ENCODE data around the gene SPRR4.

Gene SPRR4

GRCh38 chr1:152970495-152970894 is at the start of gene SPRR4:
SPRR4 (plus strand) TSS chr1:152970648; CDS start chr1:152971891, 1,243 bp downstream.
- no peak within 1 kb of the TSS for H3K4me3 ChIP-seq (ENCODE audit: low read length)
- no peaks in the 10 kb centered on the region for H3K4me1 ChIP-seq (ENCODE audit: control insufficient read depth, insufficient read depth, low read length)
- H3K9ac ChIP-seq (ENCODE audit: low read length) = no peak within 1 kb of the TSS
- no peak within 1 kb of the TSS for H3K27ac ChIP-seq (ENCODE audit: low read depth, low read length)
- no peaks in the 10 kb centered on the region for H3K27me3 ChIP-seq (ENCODE audit: control insufficient read depth, insufficient read depth, low read length)
- H3K36me3 ChIP-seq (ENCODE audit: control insufficient read depth, insufficient read depth, low read length) = no peaks in the 10 kb centered on the region

GRCh38 chr1:152924191-152924590 is 46.3 kb upstream of the SPRR4 start:
- Histone ChIP-seq H3K4me1 (ENCODE audit: control insufficient read depth, insufficient read depth, low read length) (no peaks in the 10 kb centered on the region), H3K27ac (ENCODE audit: low read depth, low read length) (no peak overlapping the region), H3K4me3 (ENCODE audit: low read length) (no peak overlapping the region), H3K36me3 (ENCODE audit: control insufficient read depth, insufficient read depth, low read length) (no peaks in the 10 kb centered on the region), H3K27me3 (ENCODE audit: control insufficient read depth, insufficient read depth, low read length) (no peaks in the 10 kb centered on the region), H3K9ac (ENCODE audit: low read length) (no peak overlapping the region)

- Histone ChIP-seq H3K36me3 (ENCODE audit: control insufficient read depth, insufficient read depth, low read length) (no peaks in the 10 kb centered on the region), H3K4me3 (ENCODE audit: low read length) (no peak overlapping the region), H3K27ac (ENCODE audit: low read depth, low read length) (no peak overlapping the region), H3K9ac (ENCODE audit: low read length) (no peak overlapping the region), H3K27me3 (ENCODE audit: control insufficient read depth, insufficient read depth, low read length) (no peaks in the 10 kb centered on the region), H3K4me1 (ENCODE audit: control insufficient read depth, insufficient read depth, low read length) (no peaks in the 10 kb centered on the region)
These were observed 44.4 kb upstream of the SPRR4 start for GRCh38 chr1:152926091-152926490.

- Histone ChIP-seq H3K27ac (ENCODE audit: low read depth, low read length) (no peak overlapping the region), H3K36me3 (ENCODE audit: control insufficient read depth, insufficient read depth, low read length) (no peaks in the 10 kb centered on the region), H3K4me3 (ENCODE audit: low read length) (no peak overlapping the region), H3K4me1 (ENCODE audit: control insufficient read depth, insufficient read depth, low read length) (no peaks in the 10 kb centered on the region), H3K27me3 (ENCODE audit: control insufficient read depth, insufficient read depth, low read length) (no peaks in the 10 kb centered on the region), H3K9ac (ENCODE audit: low read length) (no peak overlapping the region)
These were observed 41.8 kb upstream of the SPRR4 start for GRCh38 chr1:152928671-152929070.

- Histone ChIP-seq H3K27ac (ENCODE audit: low read depth, low read length) (no peak overlapping the region), H3K36me3 (ENCODE audit: control insufficient read depth, insufficient read depth, low read length) (no peaks in the 10 kb centered on the region), H3K4me3 (ENCODE audit: low read length) (no peak overlapping the region), H3K27me3 (ENCODE audit: control insufficient read depth, insufficient read depth, low read length) (no peaks in the 10 kb centered on the region), H3K9ac (ENCODE audit: low read length) (no peak overlapping the region), H3K4me1 (ENCODE audit: control insufficient read depth, insufficient read depth, low read length) (no peaks in the 10 kb centered on the region)
These were observed 38.2 kb upstream of the SPRR4 start for GRCh38 chr1:152932170-152932811.

GRCh38 chr1:152933196-152933595 is 37.3 kb upstream of the SPRR4 start:
- Histone ChIP-seq H3K36me3 (ENCODE audit: control insufficient read depth, insufficient read depth, low read length) (no peaks in the 10 kb centered on the region), H3K4me3 (ENCODE audit: low read length) (no peak overlapping the region), H3K27me3 (ENCODE audit: control insufficient read depth, insufficient read depth, low read length) (no peaks in the 10 kb centered on the region), H3K9ac (ENCODE audit: low read length) (no peak overlapping the region), H3K4me1 (ENCODE audit: control insufficient read depth, insufficient read depth, low read length) (no peaks in the 10 kb centered on the region), H3K27ac (ENCODE audit: low read depth, low read length) (no peak overlapping the region)

GRCh38 chr1:152940614-152941013 is 29.8 kb upstream of the SPRR4 start:
- no peaks in the 10 kb centered on the region for H3K27me3 ChIP-seq (ENCODE audit: control insufficient read depth, insufficient read depth, low read length)
- H3K27ac ChIP-seq (ENCODE audit: low read depth, low read length) = no peak overlapping the region
- no peak overlapping the region for H3K4me3 ChIP-seq (ENCODE audit: low read length)
- H3K4me1 ChIP-seq (ENCODE audit: control insufficient read depth, insufficient read depth, low read length) = no peaks in the 10 kb centered on the region
- no peaks in the 10 kb centered on the region for H3K36me3 ChIP-seq (ENCODE audit: control insufficient read depth, insufficient read depth, low read length)
- no peak overlapping the region for H3K9ac ChIP-seq (ENCODE audit: low read length)

- Histone ChIP-seq H3K27ac (ENCODE audit: low read depth, low read length) (no peak overlapping the region), H3K27me3 (ENCODE audit: control insufficient read depth, insufficient read depth, low read length) (no peaks in the 10 kb centered on the region), H3K36me3 (ENCODE audit: control insufficient read depth, insufficient read depth, low read length) (no peaks in the 10 kb centered on the region)
These were observed 29.3 kb upstream of the SPRR4 start for GRCh38 chr1:152941037-152941711.

GRCh38 chr1:152942161-152942560 is 28.3 kb upstream of the SPRR4 start:
- Histone ChIP-seq H3K4me3 (ENCODE audit: low read length) (no peak overlapping the region), H3K36me3 (ENCODE audit: control insufficient read depth, insufficient read depth, low read length) (no peaks in the 10 kb centered on the region), H3K4me1 (ENCODE audit: control insufficient read depth, insufficient read depth, low read length) (no peaks in the 10 kb centered on the region), H3K27ac (ENCODE audit: low read depth, low read length) (no peak overlapping the region), H3K27me3 (ENCODE audit: control insufficient read depth, insufficient read depth, low read length) (no peaks in the 10 kb centered on the region), H3K9ac (ENCODE audit: low read length) (no peak overlapping the region)

More at GRCh38 chr1:152941037-152941711, 29.3 kb upstream of the SPRR4 start:
- Histone ChIP-seq H3K9ac (ENCODE audit: low read length) (no peak overlapping the region), H3K4me3 (ENCODE audit: low read length) (no peak overlapping the region), H3K4me1 (ENCODE audit: control insufficient read depth, insufficient read depth, low read length) (no peaks in the 10 kb centered on the region)

GRCh38 chr1:152946248-152946647 is 24.2 kb upstream of the SPRR4 start:
- Histone ChIP-seq H3K27me3 (ENCODE audit: control insufficient read depth, insufficient read depth, low read length) (no peaks in the 10 kb centered on the region), H3K27ac (ENCODE audit: low read depth, low read length) (no peak overlapping the region), H3K4me1 (ENCODE audit: control insufficient read depth, insufficient read depth, low read length) (no peaks in the 10 kb centered on the region), H3K36me3 (ENCODE audit: control insufficient read depth, insufficient read depth, low read length) (no peaks in the 10 kb centered on the region), H3K9ac (ENCODE audit: low read length) (no peak overlapping the region), H3K4me3 (ENCODE audit: low read length) (no peak overlapping the region)

- no peak within 1 kb of the TSS for H3K9ac ChIP-seq (ENCODE audit: low read length)
- no peaks in the 10 kb centered on the region for H3K36me3 ChIP-seq (ENCODE audit: control insufficient read depth, insufficient read depth, low read length)
- no peaks in the 10 kb centered on the region for H3K4me1 ChIP-seq (ENCODE audit: control insufficient read depth, insufficient read depth, low read length)
- H3K4me3 ChIP-seq (ENCODE audit: low read length) = no peak within 1 kb of the TSS
- no peak within 1 kb of the TSS for H3K27ac ChIP-seq (ENCODE audit: low read depth, low read length)
- H3K27me3 ChIP-seq (ENCODE audit: control insufficient read depth, insufficient read depth, low read length) = no peaks in the 10 kb centered on the region
These were observed 23.7 kb upstream of the SPRR4 start, which contains the start of gene SPRR5 for GRCh38 chr1:152946651-152947256. SPRR5 (plus strand) TSS chr1:152947206; CDS start chr1:152948555, 1,349 bp downstream.

- H3K9ac ChIP-seq (ENCODE audit: low read length) = no peak overlapping the region
- H3K36me3 ChIP-seq (ENCODE audit: control insufficient read depth, insufficient read depth, low read length) = no peaks in the 10 kb centered on the region
- no peak overlapping the region for H3K27ac ChIP-seq (ENCODE audit: low read depth, low read length)
- no peak overlapping the region for H3K4me3 ChIP-seq (ENCODE audit: low read length)
- no peaks in the 10 kb centered on the region for H3K27me3 ChIP-seq (ENCODE audit: control insufficient read depth, insufficient read depth, low read length)
- H3K4me1 ChIP-seq (ENCODE audit: control insufficient read depth, insufficient read depth, low read length) = no peaks in the 10 kb centered on the region
These were observed 18.7 kb upstream of the SPRR4 start for GRCh38 chr1:152951711-152952110.

Data from rectal smooth muscle tissue (tissue), 1 donor.